Measurements from ENCODE around the gene CHAMP1.
A peak's percentile ranks its signal among the peaks of the same experiment; 100 is the strongest.

The CHAMP1 gene, protein sequence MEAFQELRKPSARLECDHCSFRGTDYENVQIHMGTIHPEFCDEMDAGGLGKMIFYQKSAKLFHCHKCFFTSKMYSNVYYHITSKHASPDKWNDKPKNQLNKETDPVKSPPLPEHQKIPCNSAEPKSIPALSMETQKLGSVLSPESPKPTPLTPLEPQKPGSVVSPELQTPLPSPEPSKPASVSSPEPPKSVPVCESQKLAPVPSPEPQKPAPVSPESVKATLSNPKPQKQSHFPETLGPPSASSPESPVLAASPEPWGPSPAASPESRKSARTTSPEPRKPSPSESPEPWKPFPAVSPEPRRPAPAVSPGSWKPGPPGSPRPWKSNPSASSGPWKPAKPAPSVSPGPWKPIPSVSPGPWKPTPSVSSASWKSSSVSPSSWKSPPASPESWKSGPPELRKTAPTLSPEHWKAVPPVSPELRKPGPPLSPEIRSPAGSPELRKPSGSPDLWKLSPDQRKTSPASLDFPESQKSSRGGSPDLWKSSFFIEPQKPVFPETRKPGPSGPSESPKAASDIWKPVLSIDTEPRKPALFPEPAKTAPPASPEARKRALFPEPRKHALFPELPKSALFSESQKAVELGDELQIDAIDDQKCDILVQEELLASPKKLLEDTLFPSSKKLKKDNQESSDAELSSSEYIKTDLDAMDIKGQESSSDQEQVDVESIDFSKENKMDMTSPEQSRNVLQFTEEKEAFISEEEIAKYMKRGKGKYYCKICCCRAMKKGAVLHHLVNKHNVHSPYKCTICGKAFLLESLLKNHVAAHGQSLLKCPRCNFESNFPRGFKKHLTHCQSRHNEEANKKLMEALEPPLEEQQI

DNA sequence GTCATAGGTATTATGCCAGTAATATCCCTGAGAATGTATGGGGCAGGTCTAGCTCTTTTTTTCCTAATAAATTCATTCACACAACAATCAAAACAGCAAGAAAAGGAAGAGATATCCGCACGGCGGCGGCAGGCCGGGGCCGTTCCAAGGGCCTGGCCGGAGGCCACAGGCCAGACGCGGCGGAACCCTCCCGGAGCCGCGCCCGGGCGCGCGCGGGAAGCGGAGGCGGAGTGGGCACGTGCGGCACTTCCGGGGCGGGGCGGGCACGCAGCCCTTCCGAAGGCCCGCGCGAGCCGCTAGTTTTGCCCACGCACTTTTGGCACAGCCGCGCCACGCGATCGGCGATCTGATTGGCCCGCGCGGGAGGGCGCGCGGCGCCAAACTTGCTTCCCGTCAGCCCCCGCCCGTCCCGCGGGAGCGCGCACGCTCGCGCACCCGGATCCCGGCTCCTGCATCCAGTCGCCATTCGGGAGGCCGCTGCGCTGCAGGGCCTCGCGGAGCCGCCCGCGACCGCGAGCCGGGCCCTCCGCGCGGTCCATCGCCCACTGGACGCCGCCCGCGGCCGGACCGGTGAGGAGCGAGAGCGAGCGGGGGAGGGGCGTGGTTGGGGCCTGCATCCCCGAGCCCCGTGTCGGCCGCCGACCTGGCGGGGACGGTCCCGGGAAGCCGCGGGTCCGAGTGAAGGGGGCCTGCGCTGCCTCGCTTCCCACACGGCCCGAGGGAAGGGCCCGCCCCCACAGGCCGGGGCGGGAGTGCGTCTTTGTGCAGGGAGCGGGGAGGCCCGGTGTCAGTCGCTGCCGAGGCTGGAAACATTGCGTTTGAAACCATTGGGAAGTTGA, at the start of gene CHAMP1:
TSS of gene CHAMP1 (plus strand) at position 430 of the 839 bp plus-strand sequence. CDS start 9,340 bp downstream, outside the sequence.
- Histone ChIP-seq H3K9me3 (no peaks in the 10 kb centered on the region), H3K4me3 (peak within 1 kb of the TSS; percentile 69 to 85), H3K27me3 (no peaks in the 10 kb centered on the region), H3K36me3 (no peaks in the 10 kb centered on the region), H3K27ac (peak within 1 kb of the TSS; percentile 83 to 89), H3K4me1 (peaks cover 0 to 49% (median 35%) of the 10 kb centered on the region in 4 donors)
- intact Hi-C loops (cut with DNase I; ENCODE audit: low total_unique reads): no loop called here
- TF ChIP-seq, protein P1, sequence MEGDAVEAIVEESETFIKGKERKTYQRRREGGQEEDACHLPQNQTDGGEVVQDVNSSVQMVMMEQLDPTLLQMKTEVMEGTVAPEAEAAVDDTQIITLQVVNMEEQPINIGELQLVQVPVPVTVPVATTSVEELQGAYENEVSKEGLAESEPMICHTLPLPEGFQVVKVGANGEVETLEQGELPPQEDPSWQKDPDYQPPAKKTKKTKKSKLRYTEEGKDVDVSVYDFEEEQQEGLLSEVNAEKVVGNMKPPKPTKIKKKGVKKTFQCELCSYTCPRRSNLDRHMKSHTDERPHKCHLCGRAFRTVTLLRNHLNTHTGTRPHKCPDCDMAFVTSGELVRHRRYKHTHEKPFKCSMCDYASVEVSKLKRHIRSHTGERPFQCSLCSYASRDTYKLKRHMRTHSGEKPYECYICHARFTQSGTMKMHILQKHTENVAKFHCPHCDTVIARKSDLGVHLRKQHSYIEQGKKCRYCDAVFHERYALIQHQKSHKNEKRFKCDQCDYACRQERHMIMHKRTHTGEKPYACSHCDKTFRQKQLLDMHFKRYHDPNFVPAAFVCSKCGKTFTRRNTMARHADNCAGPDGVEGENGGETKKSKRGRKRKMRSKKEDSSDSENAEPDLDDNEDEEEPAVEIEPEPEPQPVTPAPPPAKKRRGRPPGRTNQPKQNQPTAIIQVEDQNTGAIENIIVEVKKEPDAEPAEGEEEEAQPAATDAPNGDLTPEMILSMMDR (IDR thresholded peaks at IDR 0.05): no peak
- DNase-seq: peak; percentile 93 to 98

DNA sequence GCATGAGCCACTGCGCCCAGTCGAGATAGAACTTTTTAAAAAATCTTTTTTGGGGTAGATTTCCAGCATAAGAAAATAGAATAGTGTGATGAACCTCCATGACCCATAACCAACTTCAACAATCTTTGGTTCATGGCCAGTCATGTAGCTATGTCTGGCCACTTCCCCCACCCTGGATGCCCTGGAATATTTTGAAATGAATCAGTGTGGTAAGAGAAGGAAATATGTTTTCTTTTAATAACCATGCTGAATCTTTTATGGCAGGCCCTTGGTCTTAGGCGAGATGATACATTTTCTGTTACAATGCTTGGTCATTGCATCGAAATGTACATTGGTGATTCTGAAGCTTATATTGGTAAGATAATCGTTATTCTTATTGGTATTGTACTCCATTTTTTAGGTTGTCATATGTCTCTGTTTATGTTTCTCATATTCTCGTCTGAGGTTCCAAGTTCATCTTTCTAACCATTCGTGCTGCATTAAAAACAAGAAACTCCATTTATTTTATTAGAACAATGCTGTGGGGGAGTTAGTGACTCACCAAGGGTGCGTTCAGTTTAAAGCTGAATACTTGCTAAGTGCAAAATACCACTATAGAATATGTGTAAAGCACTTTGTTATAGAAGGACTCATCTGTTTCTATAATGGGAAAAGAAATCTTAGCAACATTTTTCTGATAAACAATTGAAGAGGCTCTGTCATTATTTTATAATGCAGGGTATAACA, 49.3 kb upstream of the CHAMP1 start:
- intact Hi-C loops (cut with DNase I; ENCODE audit: low total_unique reads): no loop called here
- Histone ChIP-seq H3K36me3 (peaks cover 81 to 100% (median 95%) of the 10 kb centered on the region in 3 donors), H3K27ac (no peak overlapping the region)

GRCh38 chr13:114266241-114266640, 48.1 kb upstream of the CHAMP1 start:
- DNase-seq: no peak
- H3K4me1 ChIP-seq: no peaks in the 10 kb centered on the region
- peaks cover 74 to 92% (median 88%) of the 10 kb centered on the region in 3 donors for H3K36me3 ChIP-seq
- intact Hi-C loops (cut with DNase I; ENCODE audit: low total_unique reads): no loop called here
- H3K27ac ChIP-seq: no peak overlapping the region
- H3K27me3 ChIP-seq: no peaks in the 10 kb centered on the region
- H3K4me3 ChIP-seq: no peak overlapping the region
- no peaks in the 10 kb centered on the region for H3K9me3 ChIP-seq
- TF ChIP-seq, protein P1 (IDR thresholded peaks at IDR 0.05): no peak

More for the DNA sequence above, 49.3 kb upstream of the CHAMP1 start:
- H3K4me3 ChIP-seq: no peak overlapping the region
- H3K9me3 ChIP-seq: no peaks in the 10 kb centered on the region
- TF ChIP-seq, protein P1 (IDR thresholded peaks at IDR 0.05): no peak
- H3K4me1 ChIP-seq: no peaks in the 10 kb centered on the region
- DNase-seq: no peak
- no peaks in the 10 kb centered on the region for H3K27me3 ChIP-seq

- TF ChIP-seq, protein P1 (IDR thresholded peaks at IDR 0.05): no peak
- intact Hi-C loops (cut with DNase I; ENCODE audit: low total_unique reads): no loop called here
- H3K36me3 ChIP-seq: peaks cover 71 to 91% (median 90%) of the 10 kb centered on the region in 3 donors
- DNase-seq: no peak
- no peak overlapping the region for H3K4me3 ChIP-seq
- H3K27ac ChIP-seq: no peak overlapping the region
- no peaks in the 10 kb centered on the region for H3K27me3 ChIP-seq
- H3K4me1 ChIP-seq: no peaks in the 10 kb centered on the region
- H3K9me3 ChIP-seq: no peaks in the 10 kb centered on the region
These were observed 45.7 kb upstream of the CHAMP1 start for GRCh38 chr13:114268344-114269280.
